Activated naive CD8-positive, alpha-beta T cell treated with anti-CD3 and anti-CD28 coated beads, Interleukin-2, amount 10 ng/mL, durations not matched to agents 7 days and 5 days (primary cell): ENCODE results near the gene USO1. TPM values are rescaled to one million over a fixed set of nuclear protein-coding genes. Genes with fewer than 3 reads are reported as not detected.
"Not testable (repeated sequence)": the region's sequence is repeated elsewhere in the genome, so short reads cannot be mapped to it uniquely, and the experiment has no call there.

Source experiments
- ATAC-seq: fragments of 150-1000 bp; cut with Tn5 transposase; one replicate; pipeline ENCODE4 v1.10.0; 2021; ENCODE audit warnings: low read depth, moderate library complexity
- POLR2A ChIA-PET: fragments of 350-600 bp; sonication (Branson Sonifier 250); formaldehyde crosslinking; loops from one replicate; lab custom pipeline; 2021; ENCODE audit warnings: antibody characterized with exemption; lab: Charles Lee
- DNase-seq: peaks from one replicate; pipeline ENCODE4 v3.0.0; 2021
- H3K27ac Mint-ChIP-seq: one replicate; pipeline ENCODE4 v1.8.0; 2022; ENCODE audit warnings: mild to moderate bottlenecking, mixed read lengths
- H3K27me3 Mint-ChIP-seq: one replicate; pipeline ENCODE4 v1.8.0; 2022; ENCODE audit warnings: mild to moderate bottlenecking, moderate library complexity, mixed read lengths
- H3K36me3 Mint-ChIP-seq: one replicate; pipeline ENCODE4 v1.8.0; 2021; ENCODE audit warnings: mild to moderate bottlenecking, mixed read lengths
- H3K4me1 Mint-ChIP-seq: one replicate; pipeline ENCODE4 v1.8.0; 2021; ENCODE audit warnings: mixed read lengths
- H3K4me3 Mint-ChIP-seq: one replicate; pipeline ENCODE4 v1.8.0; 2022; ENCODE audit warnings: mild to moderate bottlenecking, moderate library complexity, mixed read lengths
- H3K9me3 Mint-ChIP-seq: one replicate; pipeline ENCODE4 v1.8.0; 2021; ENCODE audit warnings: mixed read lengths
- total RNA-seq, 2 experiments: library from RNA; stranded (reverse); gene quantifications; one replicate each; pipeline ENCODE4 v1.2.3, GENCODE V29; 2021

Gene USO1
- total RNA-seq, 2 experiments from 2014 or later = 32.3 to 34.6 TPM

DNA sequence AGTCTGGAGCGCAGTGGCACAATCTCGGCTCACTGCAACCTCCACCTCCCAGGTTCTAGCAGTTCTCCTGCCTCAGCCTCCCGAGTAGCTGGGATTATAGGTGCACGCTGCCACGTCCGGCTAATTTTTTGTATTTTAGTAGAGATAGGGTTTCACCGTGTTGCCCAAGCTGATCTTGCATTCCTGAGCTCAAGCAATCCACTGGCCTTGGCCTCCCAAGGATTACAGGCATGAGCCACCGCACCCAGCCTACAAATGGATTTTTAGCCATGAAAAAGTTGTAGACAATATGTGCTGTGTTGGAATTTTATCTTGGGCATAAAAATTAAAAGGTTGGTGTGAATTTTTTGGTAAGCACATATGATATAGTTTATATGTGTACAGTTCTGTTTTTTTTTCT lies 81.7 kb downstream of the USO1 start:
- H3K36me3 Mint-ChIP-seq, H3K9me3 Mint-ChIP-seq, DNase-seq, ATAC-seq, H3K27me3 Mint-ChIP-seq, H3K4me1 Mint-ChIP-seq, H3K4me3 Mint-ChIP-seq, H3K27ac Mint-ChIP-seq: not testable (repeated sequence)
- POLR2A ChIA-PET = interaction anchor here (0.5 kb wide), 1 partner anchor 189 kb away, joined by 4 read pairs; no protein-coding TSS in a partner anchor

DNA sequence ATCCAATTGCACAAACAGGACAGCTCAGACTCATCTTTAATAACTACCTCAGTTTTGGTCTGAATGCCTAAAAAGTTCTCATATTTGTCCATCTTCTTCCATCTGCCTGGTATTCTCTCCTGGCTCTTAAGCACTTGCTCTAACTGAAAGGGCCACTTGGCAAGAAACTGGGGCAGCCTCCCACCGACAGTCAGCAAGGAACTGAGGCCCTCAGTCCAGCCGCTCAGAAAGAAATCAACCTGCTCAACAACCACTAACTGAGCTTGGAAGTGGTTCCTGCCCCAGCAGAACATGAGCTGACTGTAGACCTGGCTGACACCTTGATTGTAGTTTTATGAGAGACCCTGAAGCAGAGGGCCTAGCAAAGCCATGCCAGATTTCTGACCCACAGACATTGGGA lies 93.5 kb downstream of the USO1 start:
- no peaks in the 10 kb centered on the region for H3K27me3 Mint-ChIP-seq
- peaks cover 2% of the 10 kb centered on the region for H3K4me1 Mint-ChIP-seq
- no peaks in the 10 kb centered on the region for H3K9me3 Mint-ChIP-seq
- H3K36me3 Mint-ChIP-seq = peaks cover 21% of the 10 kb centered on the region
- POLR2A ChIA-PET = no interaction called here
- no peak overlapping the region for H3K27ac Mint-ChIP-seq
- DNase-seq (no peak), ATAC-seq (no peak)
- H3K4me3 Mint-ChIP-seq = no peak overlapping the region

- Mint-ChIP-seq H3K9me3 (no peaks in the 10 kb centered on the region), H3K27me3 (no peaks in the 10 kb centered on the region), H3K4me3 (no peak overlapping the region), H3K27ac (no peak overlapping the region), H3K36me3 (peaks cover 21% of the 10 kb centered on the region), H3K4me1 (peaks cover 2% of the 10 kb centered on the region)
- ATAC-seq = no peak
- DNase-seq = no peak
- POLR2A ChIA-PET = no interaction called here
Observed at GRCh38 chr4:75819121-75819520, 94.7 kb downstream of the USO1 start.

DNA sequence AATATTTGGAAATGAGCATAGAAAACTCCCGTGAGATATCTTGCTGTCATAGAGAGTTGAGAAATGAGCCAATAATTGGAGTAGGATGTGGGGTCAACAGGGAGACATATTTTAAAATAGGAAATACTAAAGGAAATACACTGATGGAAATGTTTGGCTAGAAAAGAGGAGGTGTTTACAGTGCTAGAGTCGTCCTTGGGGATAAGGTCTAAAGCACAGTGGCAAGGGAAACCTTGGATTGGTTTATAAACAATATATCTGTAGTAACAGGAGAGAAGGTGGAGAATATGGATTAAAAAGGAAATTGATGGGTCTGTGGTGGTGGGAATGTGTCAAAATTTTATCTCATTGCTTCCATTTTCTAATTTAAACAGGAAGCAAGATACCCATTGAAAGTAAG lies 95.8 kb downstream of the USO1 start:
- no peaks in the 10 kb centered on the region for H3K9me3 Mint-ChIP-seq
- POLR2A ChIA-PET = no interaction called here
- no peaks in the 10 kb centered on the region for H3K27me3 Mint-ChIP-seq
- H3K4me3 Mint-ChIP-seq = no peak overlapping the region
- ATAC-seq (no peak), DNase-seq (no peak)
- no peak overlapping the region for H3K27ac Mint-ChIP-seq
- H3K4me1 Mint-ChIP-seq = no peaks in the 10 kb centered on the region
- H3K36me3 Mint-ChIP-seq = peaks cover 12% of the 10 kb centered on the region

DNA sequence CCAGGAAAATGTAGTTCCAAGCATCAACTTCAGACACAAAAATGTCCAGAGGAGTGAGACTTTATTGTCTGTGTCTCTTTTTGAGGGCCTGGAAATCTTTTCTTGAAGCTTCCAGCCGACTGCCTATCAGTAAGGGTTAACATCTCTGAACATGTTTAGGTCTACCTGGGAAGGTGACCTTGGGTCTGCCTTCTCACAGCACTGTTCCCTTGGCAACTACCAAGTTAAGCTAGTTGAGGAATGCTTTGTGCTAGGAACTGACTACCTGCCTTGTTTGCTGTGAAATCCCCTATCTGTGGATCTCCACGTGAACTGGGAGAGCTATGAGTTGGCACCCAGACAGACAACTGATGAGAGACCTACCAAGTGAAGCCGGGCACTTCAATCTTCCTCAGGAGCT lies 96.3 kb downstream of the USO1 start:
- DNase-seq (no peak), ATAC-seq (no peak)
- no peak overlapping the region for H3K27ac Mint-ChIP-seq
- peaks cover 8% of the 10 kb centered on the region for H3K36me3 Mint-ChIP-seq
- no peaks in the 10 kb centered on the region for H3K4me1 Mint-ChIP-seq
- POLR2A ChIA-PET = no interaction called here
- H3K9me3 Mint-ChIP-seq = no peaks in the 10 kb centered on the region
- H3K27me3 Mint-ChIP-seq = no peaks in the 10 kb centered on the region
- no peak overlapping the region for H3K4me3 Mint-ChIP-seq

DNA sequence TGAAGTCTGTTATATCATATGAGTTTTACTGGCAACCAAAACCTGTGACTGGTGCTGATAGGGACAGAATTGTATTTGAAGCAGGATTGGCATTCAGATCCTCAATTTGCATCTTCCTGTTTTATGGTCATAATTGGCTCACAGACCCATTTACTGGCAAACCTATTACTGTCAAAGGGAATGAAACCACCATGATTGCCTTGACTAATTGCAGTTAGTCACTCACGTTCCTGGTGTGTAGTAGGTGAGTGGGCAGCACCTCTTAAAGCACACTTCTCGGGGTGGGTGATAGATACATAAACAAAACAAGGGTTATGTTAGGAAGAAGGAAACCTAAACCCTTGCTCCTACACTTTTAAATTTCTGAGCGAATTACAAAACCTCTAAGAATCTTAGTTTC lies 96.8 kb downstream of the USO1 start:
- POLR2A ChIA-PET = no interaction called here
- no peak overlapping the region for H3K27ac Mint-ChIP-seq
- H3K9me3 Mint-ChIP-seq = no peaks in the 10 kb centered on the region
- H3K27me3 Mint-ChIP-seq = no peaks in the 10 kb centered on the region
- peaks cover 3% of the 10 kb centered on the region for H3K36me3 Mint-ChIP-seq
- DNase-seq = no peak
- H3K4me3 Mint-ChIP-seq = no peak overlapping the region
- ATAC-seq = no peak
- H3K4me1 Mint-ChIP-seq = no peaks in the 10 kb centered on the region

DNA sequence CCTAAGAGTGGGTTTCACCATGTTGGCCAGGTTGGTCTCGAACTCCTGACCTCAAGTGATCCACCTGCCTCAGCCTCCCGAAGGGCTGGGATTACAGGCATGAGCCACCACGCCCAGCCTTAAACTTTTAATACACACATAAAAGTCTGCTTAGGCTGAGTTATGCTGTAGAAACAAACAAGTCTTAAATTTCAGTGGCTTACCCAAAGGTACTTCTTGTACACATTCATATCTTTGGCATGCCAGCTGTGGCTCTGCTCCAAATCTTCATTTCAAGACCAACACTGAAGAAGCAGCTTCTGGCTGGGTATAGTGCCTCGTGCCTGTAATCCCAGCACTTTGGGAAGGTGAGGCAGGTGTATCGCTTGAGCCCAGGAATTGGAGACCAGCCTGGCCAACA lies 97.6 kb downstream of the USO1 start:
- peaks cover under 1% of the 10 kb centered on the region for H3K36me3 Mint-ChIP-seq
- H3K27ac Mint-ChIP-seq = no peak overlapping the region
- DNase-seq (no peak), ATAC-seq (no peak)
- no peaks in the 10 kb centered on the region for H3K4me1 Mint-ChIP-seq
- H3K4me3 Mint-ChIP-seq = no peak overlapping the region
- no peaks in the 10 kb centered on the region for H3K27me3 Mint-ChIP-seq
- POLR2A ChIA-PET = no interaction called here
- no peaks in the 10 kb centered on the region for H3K9me3 Mint-ChIP-seq

DNA sequence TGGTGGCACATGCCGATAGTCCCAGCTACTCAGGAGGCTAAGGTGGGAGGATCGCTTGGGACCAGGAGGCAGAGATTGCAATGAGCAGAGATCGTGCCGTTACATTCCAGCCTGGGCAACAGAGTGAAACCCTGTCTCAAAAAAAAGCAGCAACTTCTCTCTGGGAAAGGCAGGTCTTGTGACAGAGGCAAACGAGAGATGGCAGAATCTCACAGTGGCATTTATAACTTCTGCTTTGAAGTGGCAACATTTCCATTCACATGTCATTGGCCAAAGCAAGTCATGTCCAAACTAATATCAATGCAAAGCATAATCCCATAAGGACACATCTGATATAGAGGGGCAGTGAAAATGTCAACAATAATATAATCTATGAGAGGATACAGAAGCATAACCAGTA lies 98.0 kb downstream of the USO1 start:
- ATAC-seq = no peak
- H3K36me3 Mint-ChIP-seq = no peaks in the 10 kb centered on the region
- H3K9me3 Mint-ChIP-seq = no peaks in the 10 kb centered on the region
- H3K27me3 Mint-ChIP-seq = no peaks in the 10 kb centered on the region
- POLR2A ChIA-PET = no interaction called here
- no peak overlapping the region for H3K27ac Mint-ChIP-seq
- no peak overlapping the region for H3K4me3 Mint-ChIP-seq
- no peak for DNase-seq
- H3K4me1 Mint-ChIP-seq = no peaks in the 10 kb centered on the region

DNA sequence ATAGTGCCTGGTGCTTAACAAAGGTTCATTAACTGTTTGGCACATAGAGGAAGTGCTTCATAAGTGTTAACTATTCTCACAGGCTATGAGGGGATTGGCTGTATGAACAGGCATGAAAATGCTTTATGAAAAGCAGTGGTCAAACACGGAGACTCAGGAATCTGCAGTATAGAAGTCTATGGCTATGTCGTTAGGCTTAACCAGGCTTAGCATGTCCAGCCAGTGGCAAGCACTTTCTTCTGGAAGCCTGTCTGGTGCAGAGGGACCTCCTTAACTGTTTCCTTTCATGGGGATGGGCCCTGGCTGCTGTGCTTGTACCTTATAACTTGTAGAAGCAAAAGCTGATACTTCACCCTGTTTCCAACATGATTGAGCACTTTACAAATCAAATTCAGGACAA lies 99.4 kb downstream of the USO1 start:
- H3K27ac Mint-ChIP-seq = no peak overlapping the region
- DNase-seq = no peak
- ATAC-seq = no peak
- peaks cover 4% of the 10 kb centered on the region for H3K27me3 Mint-ChIP-seq
- no peaks in the 10 kb centered on the region for H3K4me1 Mint-ChIP-seq
- H3K9me3 Mint-ChIP-seq = no peaks in the 10 kb centered on the region
- H3K36me3 Mint-ChIP-seq = no peaks in the 10 kb centered on the region
- H3K4me3 Mint-ChIP-seq = no peak overlapping the region
- POLR2A ChIA-PET = no interaction called here

- Mint-ChIP-seq H3K27ac (no peak overlapping the region), H3K36me3 (no peaks in the 10 kb centered on the region), H3K27me3 (peaks cover 10% of the 10 kb centered on the region), H3K4me1 (peaks cover 2% of the 10 kb centered on the region), H3K4me3 (no peak overlapping the region), H3K9me3 (no peaks in the 10 kb centered on the region)
- POLR2A ChIA-PET = no interaction called here
- DNase-seq (no peak), ATAC-seq (no peak)
Observed at GRCh38 chr4:75830906-75831305, 106.5 kb downstream of the USO1 start.

DNA sequence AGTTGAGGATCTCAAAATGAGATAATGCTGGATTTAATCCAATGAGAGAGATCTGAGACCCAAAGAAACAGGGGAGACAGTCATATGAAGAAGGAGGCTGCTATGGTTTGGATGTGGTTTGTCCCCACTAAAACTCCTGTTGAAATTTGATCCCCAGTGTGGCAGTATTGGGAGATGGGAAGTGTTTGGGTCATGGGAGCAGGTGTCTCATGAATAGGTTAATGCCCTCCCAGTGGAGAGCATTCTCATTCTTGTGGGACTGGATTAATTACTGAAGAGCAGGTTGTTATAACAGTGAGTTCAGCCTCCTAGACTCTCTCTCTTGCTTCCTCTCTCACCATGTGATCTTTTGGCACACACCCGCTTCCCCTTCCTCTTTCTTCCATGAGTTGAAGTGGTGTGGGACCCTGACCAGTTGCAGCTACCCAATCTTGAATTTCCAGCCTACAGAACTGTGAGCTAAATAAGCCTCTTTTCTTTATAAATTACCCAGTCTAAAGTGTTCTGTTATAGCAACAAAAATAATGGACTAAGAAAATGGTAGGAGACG lies 107.6 kb downstream of the USO1 start:
- POLR2A ChIA-PET = no interaction called here
- H3K9me3 Mint-ChIP-seq = no peaks in the 10 kb centered on the region
- DNase-seq (no peak), ATAC-seq (no peak)
- H3K4me3 Mint-ChIP-seq = no peak overlapping the region
- H3K4me1 Mint-ChIP-seq = peaks cover 2% of the 10 kb centered on the region
- peaks cover 10% of the 10 kb centered on the region for H3K27me3 Mint-ChIP-seq
- H3K36me3 Mint-ChIP-seq = no peaks in the 10 kb centered on the region
- no peak overlapping the region for H3K27ac Mint-ChIP-seq

- POLR2A ChIA-PET = no interaction called here
- no peak for ATAC-seq
- Mint-ChIP-seq H3K27me3 (peaks cover 4% of the 10 kb centered on the region), H3K27ac (no peak overlapping the region), H3K4me1 (peaks cover 2% of the 10 kb centered on the region), H3K36me3 (no peaks in the 10 kb centered on the region), H3K9me3 (no peaks in the 10 kb centered on the region), H3K4me3 (no peak overlapping the region)
- no peak for DNase-seq
Observed at GRCh38 chr4:75834095-75834771, 109.9 kb downstream of the USO1 start.

DNA sequence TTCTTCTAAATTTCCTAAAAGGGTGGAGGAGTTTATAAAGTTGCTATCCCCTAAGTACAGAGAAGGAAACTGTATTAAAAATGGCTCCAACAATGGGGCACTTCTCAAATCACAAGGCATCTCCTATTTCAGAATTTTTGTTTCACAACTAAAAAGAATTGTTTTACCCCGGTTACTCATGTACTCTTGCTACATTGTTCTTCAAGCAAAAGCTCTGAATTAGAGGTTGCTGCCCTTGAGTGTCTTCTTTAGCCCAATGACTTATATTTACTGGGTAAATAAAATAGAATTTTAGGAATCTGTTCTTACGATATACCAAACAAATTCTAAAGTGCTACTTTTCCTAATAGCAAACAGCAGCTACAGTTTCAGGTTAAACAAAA lies 110.4 kb downstream of the USO1 start:
- no peak for ATAC-seq
- Mint-ChIP-seq H3K4me1 (peaks cover 2% of the 10 kb centered on the region), H3K27me3 (peaks cover 4% of the 10 kb centered on the region), H3K4me3 (no peak overlapping the region), H3K36me3 (no peaks in the 10 kb centered on the region), H3K27ac (no peak overlapping the region), H3K9me3 (no peaks in the 10 kb centered on the region)
- DNase-seq = no peak
- POLR2A ChIA-PET = no interaction called here

DNA sequence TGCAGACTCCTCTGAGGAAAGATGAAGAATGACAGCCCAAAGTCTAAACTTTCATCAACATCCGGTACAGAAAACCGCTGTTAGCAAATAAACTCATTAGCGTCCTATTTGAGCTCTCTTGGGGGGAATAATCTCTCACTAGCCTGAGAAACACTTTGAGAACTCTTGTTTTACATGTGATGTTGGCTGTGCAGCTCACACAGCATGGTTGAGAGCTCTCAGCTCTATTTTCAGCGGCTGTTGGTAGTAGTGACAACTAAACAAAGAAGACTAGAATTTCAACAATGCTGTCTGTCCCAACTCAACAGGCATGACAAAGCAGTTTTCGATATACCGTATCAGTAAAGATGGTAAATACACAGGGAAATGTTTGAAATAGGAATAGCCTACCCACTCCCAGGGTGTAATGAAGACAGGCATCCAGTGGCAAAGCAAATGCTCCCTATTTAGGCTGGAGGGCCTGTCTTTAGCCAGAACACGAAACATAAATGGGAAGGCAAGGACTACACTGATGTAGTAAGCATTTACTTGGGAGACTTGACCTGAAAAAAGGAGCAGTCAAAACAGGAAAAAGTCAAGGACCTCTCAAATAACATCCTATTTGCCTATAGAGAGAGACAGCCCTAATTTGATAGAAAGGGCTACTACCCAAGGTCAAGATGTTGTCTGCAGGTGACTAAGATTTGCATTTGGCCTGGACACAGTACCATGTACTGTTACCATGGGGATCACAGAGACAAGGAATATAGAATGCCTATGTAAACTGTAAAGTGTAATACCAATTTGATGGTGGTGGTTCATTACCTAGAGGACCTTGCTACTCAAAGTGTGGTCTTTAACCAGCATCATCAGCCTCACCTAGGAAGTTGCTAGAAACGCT lies 117.5 kb downstream of the USO1 start:
- ATAC-seq = no peak
- H3K27ac Mint-ChIP-seq = no peak overlapping the region
- no peak for DNase-seq

More for the DNA sequence above, 117.5 kb downstream of the USO1 start:
- no peaks in the 10 kb centered on the region for H3K27me3 Mint-ChIP-seq
- no peaks in the 10 kb centered on the region for H3K9me3 Mint-ChIP-seq
- H3K4me3 Mint-ChIP-seq = no peak overlapping the region
- POLR2A ChIA-PET = no interaction called here
- H3K36me3 Mint-ChIP-seq = no peaks in the 10 kb centered on the region
- peaks cover 3% of the 10 kb centered on the region for H3K4me1 Mint-ChIP-seq
